H9 (cell line): ENCODE measurements around the gene USF3. TPM values are rescaled to one million over a fixed set of nuclear protein-coding genes. Genes with fewer than 3 reads are reported as not detected.

ENCODE experiments used
- DNase-seq: peaks from one replicate; pipeline ENCODE4 v3.0.0-alpha.2; 2017
- H2AFZ ChIP-seq: one replicate; pipeline ENCODE4 v1.6.1; 2013; ENCODE audit warnings: mild to moderate bottlenecking, low read length, control low read depth, moderate library complexity
- H2AK5ac ChIP-seq: 2 replicates; pipeline ENCODE4 v1.6.1; 2013; ENCODE audit warnings: low read length, control low read depth, mixed read lengths; ENCODE audit not compliant: insufficient read length
- H2BK120ac ChIP-seq: one replicate; pipeline ENCODE4 v1.6.1; 2013; ENCODE audit warnings: low read depth, mild to moderate bottlenecking, low read length, control low read depth, inconsistent platforms; ENCODE audit not compliant: poor library complexity, severe bottlenecking
- H2BK12ac ChIP-seq: 2 replicates; pipeline ENCODE4 v1.6.1; 2013; ENCODE audit warnings: low read length, control low read depth, mixed read lengths, low read depth; ENCODE audit not compliant: insufficient read length
- H2BK15ac ChIP-seq: 2 replicates; pipeline ENCODE4 v1.6.1; 2013; ENCODE audit warnings: low read depth, low read length, control low read depth
- H2BK20ac ChIP-seq: one replicate; pipeline ENCODE4 v1.6.1; 2013; ENCODE audit warnings: low read depth, mild to moderate bottlenecking, low read length, control low read depth, inconsistent platforms; ENCODE audit not compliant: poor library complexity, severe bottlenecking
- H2BK5ac ChIP-seq: 2 replicates; pipeline ENCODE4 v1.6.1; 2013; ENCODE audit warnings: low read length, control low read depth, mixed read lengths; ENCODE audit not compliant: insufficient read length
- H3K14ac ChIP-seq: 2 replicates; pipeline ENCODE4 v1.6.1; 2013; ENCODE audit warnings: low read length, control low read depth; ENCODE audit not compliant: insufficient read depth
- H3K18ac ChIP-seq: 2 replicates; pipeline ENCODE4 v1.6.1; 2013; ENCODE audit warnings: low read depth, mild to moderate bottlenecking, mixed read lengths, low read length, control low read depth; ENCODE audit not compliant: insufficient read length
- H3K23ac ChIP-seq: 2 replicates; pipeline ENCODE4 v1.6.1; 2013; ENCODE audit warnings: low read length, control low read depth, mixed read lengths, low read depth; ENCODE audit not compliant: insufficient read length
- H3K23me2 ChIP-seq: 2 replicates; pipeline ENCODE4 v1.6.1; 2013; ENCODE audit warnings: low read depth, mild to moderate bottlenecking, mixed read lengths, low read length, control low read depth; ENCODE audit not compliant: insufficient read length, poor library complexity, severe bottlenecking
- H3K27ac ChIP-seq: 2 replicates; pipeline ENCODE4 v1.5.1; 2013; ENCODE audit warnings: low read length, control low read depth, mixed read lengths, low read depth; ENCODE audit not compliant: insufficient read length
- H3K27me3 ChIP-seq: 2 replicates; pipeline ENCODE4 v1.6.1; 2013; ENCODE audit warnings: low read length, control low read depth, inconsistent platforms; ENCODE audit not compliant: insufficient read depth
- H3K4ac ChIP-seq: 2 replicates; pipeline ENCODE4 v1.6.1; 2013; ENCODE audit warnings: low read depth, mild to moderate bottlenecking, control low read depth, inconsistent platforms, low read length, moderate library complexity
- H3K4me1 ChIP-seq: 2 replicates; pipeline ENCODE4 v1.6.1; 2013; ENCODE audit warnings: low read length, control low read depth, inconsistent platforms; ENCODE audit not compliant: insufficient read depth
- H3K4me2 ChIP-seq: 2 replicates; pipeline ENCODE4 v1.6.1; 2013; ENCODE audit warnings: low read length, control low read depth, mixed read lengths; ENCODE audit not compliant: insufficient read length, insufficient read depth
- H3K56ac ChIP-seq: 2 replicates; pipeline ENCODE4 v1.6.1; 2013; ENCODE audit warnings: low read depth, mild to moderate bottlenecking, mixed read lengths, low read length, control low read depth; ENCODE audit not compliant: insufficient read length
- H3K79me1 ChIP-seq: 2 replicates; pipeline ENCODE4 v1.6.1; 2013; ENCODE audit warnings: low read depth, mild to moderate bottlenecking, moderate library complexity, low read length, control low read depth, inconsistent platforms; ENCODE audit not compliant: insufficient read depth, poor library complexity, severe bottlenecking
- H3K79me2 ChIP-seq: 2 replicates; pipeline ENCODE4 v1.6.1; 2013; ENCODE audit warnings: low read length, control low read depth, inconsistent platforms; ENCODE audit not compliant: insufficient read depth
- H3K9ac ChIP-seq: 2 replicates; pipeline ENCODE4 v1.6.1; 2013; ENCODE audit warnings: low read length, control low read depth, mixed read lengths; ENCODE audit not compliant: insufficient read length; ENCODE audit errors: extremely low read depth
- H3K9me3 ChIP-seq: one replicate; pipeline ENCODE4 v1.6.1; 2013; ENCODE audit warnings: low read depth, low read length, inconsistent platforms; ENCODE audit not compliant: control insufficient read depth
- H3T11ph ChIP-seq: one replicate; pipeline ENCODE4 v1.6.1; 2013; ENCODE audit warnings: mild to moderate bottlenecking, low read length, control low read depth, inconsistent platforms
- H4K20me1 ChIP-seq: one replicate; pipeline ENCODE4 v1.6.1; 2013; ENCODE audit not compliant: control insufficient read depth, insufficient read length, insufficient read depth
- H4K5ac ChIP-seq: 2 replicates; pipeline ENCODE4 v1.6.1; 2013; ENCODE audit warnings: low read depth, mild to moderate bottlenecking, mixed read lengths, low read length, control low read depth; ENCODE audit not compliant: insufficient read length
- H4K8ac ChIP-seq: replicated peaks from 2 replicates; pipeline ENCODE4 v1.6.1; 2013; ENCODE audit warnings: low read length, control low read depth, mixed read lengths, low read depth; ENCODE audit not compliant: insufficient read length
- H4K91ac ChIP-seq: 2 replicates; pipeline ENCODE4 v1.6.1; 2013; ENCODE audit warnings: low read depth, mild to moderate bottlenecking, moderate library complexity, mixed read lengths, low read length, control low read depth; ENCODE audit not compliant: insufficient read length
- H3K27ac Mint-ChIP-seq, 3 experiments: 2 replicates in 2 of 3; 3 replicates in 1 of 3; pipeline ENCODE4 v1.8.0; 2020 to 2021; ENCODE audit warnings: mixed read lengths in 3 of 3, mild to moderate bottlenecking in 1 of 3, moderate library complexity in 1 of 3
- H3K27me3 Mint-ChIP-seq: 2 replicates; pipeline ENCODE4 v1.8.0; 2021; ENCODE audit warnings: low read depth, mild to moderate bottlenecking, moderate library complexity, mixed read lengths
- H3K36me3 Mint-ChIP-seq, 3 experiments: 2 replicates in 2 of 3; 3 replicates in 1 of 3; pipeline ENCODE4 v1.8.0; 2020 to 2021; ENCODE audit warnings: low read depth in 3 of 3, mixed read lengths in 3 of 3; ENCODE audit not compliant: insufficient read depth in 1 of 3
- H3K4me1 Mint-ChIP-seq, 2 experiments: 2 replicates each; pipeline ENCODE4 v1.8.0; 2020; ENCODE audit warnings: mixed read lengths in 2 of 2
- H3K4me3 Mint-ChIP-seq, 2 experiments: 2 replicates in 1 of 2; 3 replicates in 1 of 2; pipeline ENCODE4 v1.8.0; 2020 to 2021; ENCODE audit warnings: mild to moderate bottlenecking in 2 of 2, mixed read lengths in 2 of 2, moderate library complexity in 1 of 2
- H3K9me3 Mint-ChIP-seq, 2 experiments: 2 replicates in 1 of 2; 3 replicates in 1 of 2; pipeline ENCODE4 v1.8.0; 2020; ENCODE audit warnings: mild to moderate bottlenecking in 2 of 2, mixed read lengths in 2 of 2, moderate library complexity in 1 of 2
- CTCF ChIP-seq: fragments of 200-600 bp; sonication (generic); conservative IDR thresholded peaks from 3 replicates; pipeline ENCODE4 v1.8.0; 2021; ENCODE audit warnings: antibody characterized with exemption, mild to moderate bottlenecking
- WGBS: extraction: QIAGEN DNeasy Blood & Tissue Kit; methylation state at CpG from one replicate; pipeline ENCODE4 v1.1.7; 2013; ENCODE audit warnings: missing lambda C conversion rate, low lambda C conversion rate, mixed read lengths; ENCODE audit not compliant: insufficient read length; ENCODE audit errors: extremely low coverage; 5-methylcytosine and 5-hydroxymethylcytosine counted together
- total RNA-seq: library from RNA; stranded (reverse); gene quantifications from 2 replicates; pipeline ENCODE4 v1.2.1, GENCODE V29; 2021

USF3 gene
- total RNA-seq, 1 experiment from 2014 or later = 13.8 TPM

GRCh38 chr3:113659101-113659541 lies 37.3 kb downstream of the USF3 start:
- H3K14ac ChIP-seq = no peak overlapping the region
- no peak overlapping the region for H3T11ph ChIP-seq
- no peaks in the 10 kb centered on the region for H3K79me1 ChIP-seq
- H3K27me3 Mint-ChIP-seq = no peaks in the 10 kb centered on the region
- H2BK12ac ChIP-seq = no peak overlapping the region
- H3K27me3 ChIP-seq = no peaks in the 10 kb centered on the region
- no peak overlapping the region for H3K9ac ChIP-seq
- H2BK5ac ChIP-seq = no peak overlapping the region
- no peaks in the 10 kb centered on the region for H3K23me2 ChIP-seq
- H3K36me3 Mint-ChIP-seq = peaks cover 10 to 37% (median 27%) of the 10 kb centered on the region in 3 experiments
- no peak overlapping the region for H4K8ac ChIP-seq
- H4K5ac ChIP-seq = no peak overlapping the region
- H3K4ac ChIP-seq = no peak overlapping the region
- H3K9me3 Mint-ChIP-seq = no peaks in the 10 kb centered on the region
- H4K91ac ChIP-seq = no peak overlapping the region
- no peak overlapping the region for H3K27ac Mint-ChIP-seq
- H3K4me3 Mint-ChIP-seq = no peak overlapping the region
- H2BK15ac ChIP-seq = no peak overlapping the region
- peaks cover 3 to 6% of the 10 kb centered on the region in 2 experiments; a peak in 3 of 4 replicates for H3K4me1 Mint-ChIP-seq
- no peaks in the 10 kb centered on the region for H3K9me3 ChIP-seq
- H3K79me2 ChIP-seq = no peaks in the 10 kb centered on the region
- H3K23ac ChIP-seq = no peak overlapping the region
- WGBS = no CpG with 5 or more reads among the region's 1 CpG
- no peak for DNase-seq
- no peak overlapping the region for H2BK120ac ChIP-seq
- H3K4me2 ChIP-seq = no peak overlapping the region
- H3K4me1 ChIP-seq = no peaks in the 10 kb centered on the region
- no peak overlapping the region for H2AK5ac ChIP-seq
- no peak overlapping the region for H3K18ac ChIP-seq
- H4K20me1 ChIP-seq = no peaks in the 10 kb centered on the region
- H2BK20ac ChIP-seq = no peak overlapping the region
- TF ChIP-seq CTCF = no peak
- no peak overlapping the region for H3K27ac ChIP-seq
- no peak overlapping the region for H2AFZ ChIP-seq
- H3K56ac ChIP-seq = no peak overlapping the region
